Liver (tissue), 9 donors: ENCODE results near the gene BAG3. TPM values are rescaled to one million over a fixed set of nuclear protein-coding genes. Genes with fewer than 3 reads are reported as not detected.

Experiments
- DNase-seq: peaks from one replicate; pipeline ENCODE4 v3.0.0-alpha.2; 2017; ENCODE audit warnings: low spot score
- H3K27ac ChIP-seq, 2 donors: one replicate each; pipeline ENCODE4 v1.7.0; 2013; ENCODE audit warnings: inconsistent platforms in 2 of 2, low read length in 2 of 2, control low read depth in 1 of 2, low read depth in 1 of 2, mild to moderate bottlenecking in 1 of 2
- H3K27me3 ChIP-seq, 4 donors: one replicate each; pipeline versions ENCODE4 v1.6.1 to v1.7.0; 2013; ENCODE audit warnings: low read length in 3 of 4, inconsistent platforms in 1 of 4, mild to moderate bottlenecking in 1 of 4, moderate library complexity in 1 of 4; ENCODE audit not compliant: control insufficient read depth in 4 of 4, insufficient read depth in 4 of 4
- H3K36me3 ChIP-seq, 4 donors: one replicate each; pipeline versions ENCODE4 v1.6.1 to v1.7.0; 2013; ENCODE audit warnings: low read length in 3 of 4, mild to moderate bottlenecking in 3 of 4, low read depth in 1 of 4, moderate library complexity in 1 of 4; ENCODE audit not compliant: control insufficient read depth in 4 of 4, insufficient read depth in 3 of 4
- H3K4me1 ChIP-seq, 4 donors: one replicate each; pipeline versions ENCODE4 v1.6.1 to v1.7.0; 2013; ENCODE audit warnings: low read length in 3 of 4, mild to moderate bottlenecking in 3 of 4, moderate library complexity in 1 of 4; ENCODE audit not compliant: control insufficient read depth in 4 of 4, insufficient read depth in 4 of 4
- H3K4me3 ChIP-seq, 3 donors: one replicate each; pipeline versions ENCODE4 v1.6.1 to v1.7.0; 2013; ENCODE audit warnings: low read length in 3 of 3, control low read depth in 1 of 3, low read depth in 1 of 3, mild to moderate bottlenecking in 1 of 3
- H3K9ac ChIP-seq, 2 donors: one replicate each; pipeline ENCODE4 v1.7.0; 2013; ENCODE audit warnings: low read length in 2 of 2, mild to moderate bottlenecking in 2 of 2, moderate library complexity in 2 of 2, control low read depth in 1 of 2, low read depth in 1 of 2
- H3K9me3 ChIP-seq, 4 donors: one replicate each; pipeline versions ENCODE4 v1.6.1 to v1.7.0; 2013; ENCODE audit warnings: low read length in 3 of 4; ENCODE audit not compliant: control insufficient read depth in 4 of 4
- CTCF ChIP-seq: fragments of 150-350 bp; IDR thresholded peaks from 2 replicates; pipeline ENCODE4 v1.5.1; 2017; ENCODE audit warnings: improper control_type of control experiment, low read depth, low read length; ENCODE audit not compliant: missing input control
- EGR1 ChIP-seq, 2 donors: IDR thresholded peaks; 2 replicates each; pipeline ENCODE4 v1.6.1; 2016 to 2018; ENCODE audit warnings: antibody characterized with exemption in 2 of 2, low read depth in 2 of 2
- FOXA1 ChIP-seq: IDR thresholded peaks from 2 replicates; pipeline ENCODE4 v1.6.1; 2016; ENCODE audit warnings: antibody characterized with exemption
- FOXA2 ChIP-seq: IDR thresholded peaks from 2 replicates; pipeline ENCODE4 v1.6.1; 2016; ENCODE audit warnings: antibody characterized with exemption
- GABPA ChIP-seq, 2 donors: IDR thresholded peaks in 1 of 2; conservative IDR thresholded peaks in 1 of 2; 2 replicates each; pipeline ENCODE4 v1.6.1; 2016; ENCODE audit warnings: antibody characterized with exemption in 2 of 2, mild to moderate bottlenecking in 1 of 2, moderate library complexity in 1 of 2
- HNF4A ChIP-seq, 2 donors: conservative IDR thresholded peaks; 2 replicates each; pipeline ENCODE4 v1.6.1; 2016; ENCODE audit warnings: antibody characterized with exemption in 2 of 2, mild to moderate bottlenecking in 2 of 2
- HNF4G ChIP-seq: IDR thresholded peaks from 2 replicates; pipeline ENCODE4 v1.6.1; 2016; ENCODE audit warnings: antibody characterized with exemption
- JUND ChIP-seq, 2 donors: IDR thresholded peaks; 2 replicates each; pipeline ENCODE4 v1.6.1; 2016; ENCODE audit warnings: antibody characterized with exemption in 2 of 2
- MAX ChIP-seq: IDR thresholded peaks from 2 replicates; pipeline ENCODE4 v1.6.1; 2016; ENCODE audit warnings: antibody characterized with exemption
- NR2F2 ChIP-seq: IDR thresholded peaks from 2 replicates; pipeline ENCODE4 v1.6.1; 2016; ENCODE audit warnings: antibody characterized with exemption
- RAD21 ChIP-seq, 2 donors: IDR thresholded peaks; 2 replicates each; pipeline ENCODE4 v1.6.1; 2016; ENCODE audit warnings: antibody characterized with exemption in 2 of 2, mild to moderate bottlenecking in 2 of 2
- RXRA ChIP-seq, 2 donors: IDR thresholded peaks; 2 replicates each; pipeline ENCODE4 v1.6.1; 2017 to 2018; ENCODE audit warnings: antibody characterized with exemption in 2 of 2, mild to moderate bottlenecking in 1 of 2
- SP1 ChIP-seq: IDR thresholded peaks from 2 replicates; pipeline ENCODE4 v1.6.1; 2018; ENCODE audit warnings: antibody characterized with exemption, mild to moderate bottlenecking
- TAF1 ChIP-seq: conservative IDR thresholded peaks from 2 replicates; pipeline ENCODE4 v1.6.1; 2016; ENCODE audit warnings: antibody characterized with exemption, mild to moderate bottlenecking
- YY1 ChIP-seq: IDR thresholded peaks from 2 replicates; pipeline ENCODE4 v1.6.1; 2016; ENCODE audit warnings: antibody characterized with exemption, mild to moderate bottlenecking
- WGBS: extraction: QIAGEN DNeasy Blood & Tissue Kit; methylation state at CpG from one replicate; pipeline ENCODE4 v1.1.7; 2013; 5-methylcytosine and 5-hydroxymethylcytosine counted together
- polyA plus RNA-seq, 2 donors: library from polyadenylated mRNA; stranded (reverse) in 1 of 2; unstranded in 1 of 2; fragments of 200-250 nt in 1 of 2; fragments of >200 nt in 1 of 2; fragmentation: Nextera tagmentation in 1 of 2; extraction: Ambion mirVana in 1 of 2; gene quantifications; one replicate each; pipeline versions ENCODE4 v1.2.1 to v1.2.3, GENCODE V29; 2013 to 2015
- total RNA-seq, 2 donors: library from RNA; depleted of rRNA; stranded (reverse); fragments of >200 nt; gene quantifications; one replicate each; pipeline ENCODE4 v1.2.3, GENCODE V29; 2014
- TF ChIP-seq, protein P1 (sequence below): IDR thresholded peaks from 2 replicates; pipeline ENCODE4 v1.6.1; 2016; ENCODE audit warnings: antibody characterized with exemption
- TF ChIP-seq, protein P2 (sequence below): IDR thresholded peaks from 2 replicates; pipeline ENCODE4 v1.6.1; 2016; ENCODE audit warnings: antibody characterized with exemption
- TF ChIP-seq, protein P3 (sequence below): IDR thresholded peaks from 2 replicates; pipeline ENCODE4 v1.6.1; 2016; ENCODE audit warnings: antibody characterized with exemption, mild to moderate bottlenecking
- donor health status: healthy.
- donor health status: healthy.
- donor health status: healthy.
- donor health status: healthy.
- donor health status: healthy.

Gene BAG3
- total and polyA plus RNA-seq, 4 donors = 2.2 to 15.1 (median 6.3) TPM

- 61% methylated on average over 7 of the region's 7 CpGs for WGBS
- H3K27me3 ChIP-seq = no peaks in the 10 kb centered on the region
- no peak for DNase-seq
- no peaks in the 10 kb centered on the region for H3K9me3 ChIP-seq
- H3K27ac ChIP-seq = peak overlapping the region; percentile 5 to 66
- TF ChIP-seq, protein P1, sequence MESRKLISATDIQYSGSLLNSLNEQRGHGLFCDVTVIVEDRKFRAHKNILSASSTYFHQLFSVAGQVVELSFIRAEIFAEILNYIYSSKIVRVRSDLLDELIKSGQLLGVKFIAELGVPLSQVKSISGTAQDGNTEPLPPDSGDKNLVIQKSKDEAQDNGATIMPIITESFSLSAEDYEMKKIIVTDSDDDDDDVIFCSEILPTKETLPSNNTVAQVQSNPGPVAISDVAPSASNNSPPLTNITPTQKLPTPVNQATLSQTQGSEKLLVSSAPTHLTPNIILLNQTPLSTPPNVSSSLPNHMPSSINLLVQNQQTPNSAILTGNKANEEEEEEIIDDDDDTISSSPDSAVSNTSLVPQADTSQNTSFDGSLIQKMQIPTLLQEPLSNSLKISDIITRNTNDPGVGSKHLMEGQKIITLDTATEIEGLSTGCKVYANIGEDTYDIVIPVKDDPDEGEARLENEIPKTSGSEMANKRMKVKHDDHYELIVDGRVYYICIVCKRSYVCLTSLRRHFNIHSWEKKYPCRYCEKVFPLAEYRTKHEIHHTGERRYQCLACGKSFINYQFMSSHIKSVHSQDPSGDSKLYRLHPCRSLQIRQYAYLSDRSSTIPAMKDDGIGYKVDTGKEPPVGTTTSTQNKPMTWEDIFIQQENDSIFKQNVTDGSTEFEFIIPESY = no peak
- TF ChIP-seq RAD21 (IDR thresholded peaks at IDR 0.05) = no peak
- no peak overlapping the region for H3K9ac ChIP-seq
- no peak overlapping the region for H3K4me3 ChIP-seq
- H3K4me1 ChIP-seq = peaks cover 8 to 32% (median 18%) of the 10 kb centered on the region in 4 donors
- H3K36me3 ChIP-seq = peaks cover 0 to 11% (median 0%) of the 10 kb centered on the region in 4 donors
These were observed 6.5 kb downstream of the BAG3 start for GRCh38 chr10:119657725-119658124.

DNA sequence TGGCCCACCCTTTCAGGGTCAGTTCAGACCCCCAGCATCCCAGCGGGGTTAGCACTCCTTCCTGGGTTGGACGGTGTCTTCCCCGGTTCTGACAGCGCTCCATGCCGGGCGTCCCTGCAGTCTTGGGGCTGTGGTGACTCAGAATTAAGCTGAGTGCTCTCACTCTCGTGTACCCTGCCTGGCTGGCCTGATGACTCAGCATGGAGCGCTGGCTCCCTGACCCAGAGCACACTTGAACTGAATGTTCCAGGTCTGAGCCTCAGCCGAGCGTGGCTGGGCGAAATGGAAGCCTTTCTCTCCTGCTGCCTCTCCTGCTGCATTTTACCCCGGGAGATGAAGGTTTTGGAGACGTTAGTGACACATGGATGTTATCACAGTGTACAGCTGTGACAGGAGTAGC lies 7.1 kb downstream of the BAG3 start:
- Histone ChIP-seq H3K27ac (peak overlapping the region; percentile 13 to 66), H3K4me1 (peaks cover 8 to 27% (median 17%) of the 10 kb centered on the region in 4 donors), H3K9ac (peak overlapping the region in 1 of 2 donors; percentile 9), H3K4me3 (no peak overlapping the region), H3K9me3 (no peaks in the 10 kb centered on the region), H3K36me3 (peaks cover 0 to 11% (median 0%) of the 10 kb centered on the region in 4 donors), H3K27me3 (no peaks in the 10 kb centered on the region)
- peak; percentile 41 for DNase-seq
- 37% methylated on average over 13 of the region's 13 CpGs for WGBS
- TF ChIP-seq, protein P2, sequence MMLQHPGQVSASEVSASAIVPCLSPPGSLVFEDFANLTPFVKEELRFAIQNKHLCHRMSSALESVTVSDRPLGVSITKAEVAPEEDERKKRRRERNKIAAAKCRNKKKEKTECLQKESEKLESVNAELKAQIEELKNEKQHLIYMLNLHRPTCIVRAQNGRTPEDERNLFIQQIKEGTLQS = peak; percentile 90
- TF ChIP-seq, protein P3, sequence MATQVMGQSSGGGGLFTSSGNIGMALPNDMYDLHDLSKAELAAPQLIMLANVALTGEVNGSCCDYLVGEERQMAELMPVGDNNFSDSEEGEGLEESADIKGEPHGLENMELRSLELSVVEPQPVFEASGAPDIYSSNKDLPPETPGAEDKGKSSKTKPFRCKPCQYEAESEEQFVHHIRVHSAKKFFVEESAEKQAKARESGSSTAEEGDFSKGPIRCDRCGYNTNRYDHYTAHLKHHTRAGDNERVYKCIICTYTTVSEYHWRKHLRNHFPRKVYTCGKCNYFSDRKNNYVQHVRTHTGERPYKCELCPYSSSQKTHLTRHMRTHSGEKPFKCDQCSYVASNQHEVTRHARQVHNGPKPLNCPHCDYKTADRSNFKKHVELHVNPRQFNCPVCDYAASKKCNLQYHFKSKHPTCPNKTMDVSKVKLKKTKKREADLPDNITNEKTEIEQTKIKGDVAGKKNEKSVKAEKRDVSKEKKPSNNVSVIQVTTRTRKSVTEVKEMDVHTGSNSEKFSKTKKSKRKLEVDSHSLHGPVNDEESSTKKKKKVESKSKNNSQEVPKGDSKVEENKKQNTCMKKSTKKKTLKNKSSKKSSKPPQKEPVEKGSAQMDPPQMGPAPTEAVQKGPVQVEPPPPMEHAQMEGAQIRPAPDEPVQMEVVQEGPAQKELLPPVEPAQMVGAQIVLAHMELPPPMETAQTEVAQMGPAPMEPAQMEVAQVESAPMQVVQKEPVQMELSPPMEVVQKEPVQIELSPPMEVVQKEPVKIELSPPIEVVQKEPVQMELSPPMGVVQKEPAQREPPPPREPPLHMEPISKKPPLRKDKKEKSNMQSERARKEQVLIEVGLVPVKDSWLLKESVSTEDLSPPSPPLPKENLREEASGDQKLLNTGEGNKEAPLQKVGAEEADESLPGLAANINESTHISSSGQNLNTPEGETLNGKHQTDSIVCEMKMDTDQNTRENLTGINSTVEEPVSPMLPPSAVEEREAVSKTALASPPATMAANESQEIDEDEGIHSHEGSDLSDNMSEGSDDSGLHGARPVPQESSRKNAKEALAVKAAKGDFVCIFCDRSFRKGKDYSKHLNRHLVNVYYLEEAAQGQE = peak; percentile 10
- TF ChIP-seq YY1 (peak; percentile 88), CTCF (no peak), MAX (peak; percentile 78), EGR1 (IDR thresholded peaks at IDR 0.05; ENCODE audit: low read depth in 2 of 2) (no peak), RXRA (IDR thresholded peaks at IDR 0.05) (peak; percentile 64 to 72), FOXA1 (no peak), GABPA (IDR thresholded peaks at IDR 0.05 in 1 of 2, conservative IDR thresholded peaks at IDR 0.05 in 1 of 2) (no peak), HNF4A (conservative IDR thresholded peaks at IDR 0.05) (peak; percentile 47 to 51), JUND (IDR thresholded peaks at IDR 0.05) (peak; percentile 94 to 96), HNF4G (no peak), FOXA2 (no peak), RAD21 (IDR thresholded peaks at IDR 0.05) (peak in 1 of 2 donors; percentile 41), NR2F2 (peak; percentile 49), TAF1 (no peak), SP1 (peak; percentile 71)
- TF ChIP-seq, protein P1 = peak; percentile 50
